ENCODE results near the gene DLG2.
"Not testable (repeated sequence)": the region's sequence is repeated elsewhere in the genome, so short reads cannot be mapped to it uniquely, and the experiment has no call there.

Gene DLG2

GRCh38 chr11:84313830-84314359 lies 1313.2 kb downstream of the DLG2 start:
- Histone ChIP-seq H3K27me3 (ENCODE audit: low read depth, low read length) (no peaks in the 10 kb centered on the region), H3K9me3 (ENCODE audit: insufficient read depth, low read length) (no peaks in the 10 kb centered on the region), H2AFZ (ENCODE audit: low read depth, low read length) (no peak overlapping the region), H3K4me2 (ENCODE audit: low read length) (no peak overlapping the region), H3K36me3 (replicated peaks; ENCODE audit: low read depth, low read length) (no peaks in the 10 kb centered on the region), H3K4me3 (ENCODE audit: low read length) (no peak overlapping the region), H3K4me1 (ENCODE audit: low read length) (no peaks in the 10 kb centered on the region), H3K9ac (ENCODE audit: low read length) (no peak overlapping the region), H3K79me2 (ENCODE audit: low read length) (no peaks in the 10 kb centered on the region), H3K27ac (ENCODE audit: low read length) (no peak overlapping the region), H4K20me1 (ENCODE audit: insufficient read depth, low read length) (no peaks in the 10 kb centered on the region)
- TF ChIP-seq CTCF (IDR thresholded peaks at IDR 0.05; ENCODE audit: low read depth, low read length): no peak
- TF ChIP-seq EZH2phosphoT487 (IDR thresholded peaks at IDR 0.05; ENCODE audit: low read depth): no peak

- Histone ChIP-seq H2AFZ (ENCODE audit: low read depth, low read length) (no peak overlapping the region), H4K20me1 (ENCODE audit: insufficient read depth, low read length) (no peaks in the 10 kb centered on the region), H3K4me1 (ENCODE audit: low read length) (no peaks in the 10 kb centered on the region), H3K9me3 (ENCODE audit: insufficient read depth, low read length) (no peaks in the 10 kb centered on the region), H3K27ac (ENCODE audit: low read length) (no peak overlapping the region), H3K4me3 (ENCODE audit: low read length) (no peak overlapping the region), H3K36me3 (replicated peaks; ENCODE audit: low read depth, low read length) (no peaks in the 10 kb centered on the region), H3K9ac (ENCODE audit: low read length) (no peak overlapping the region), H3K4me2 (ENCODE audit: low read length) (no peak overlapping the region), H3K27me3 (ENCODE audit: low read depth, low read length) (no peaks in the 10 kb centered on the region), H3K79me2 (ENCODE audit: low read length) (no peaks in the 10 kb centered on the region)
- TF ChIP-seq EZH2phosphoT487 (IDR thresholded peaks at IDR 0.05; ENCODE audit: low read depth) (no peak), CTCF (IDR thresholded peaks at IDR 0.05; ENCODE audit: low read depth, low read length) (no peak)
Observed at GRCh38 chr11:84310268-84310667, 1316.9 kb downstream of the DLG2 start.

- not testable (repeated sequence) for H3K9ac ChIP-seq (ENCODE audit: low read length); H3K27ac ChIP-seq (ENCODE audit: low read length); H3K9me3 ChIP-seq (ENCODE audit: insufficient read depth, low read length); H3K27me3 ChIP-seq (ENCODE audit: low read depth, low read length); H4K20me1 ChIP-seq (ENCODE audit: insufficient read depth, low read length); H2AFZ ChIP-seq (ENCODE audit: low read depth, low read length); H3K4me3 ChIP-seq (ENCODE audit: low read length); H3K4me2 ChIP-seq (ENCODE audit: low read length); H3K79me2 ChIP-seq (ENCODE audit: low read length); H3K36me3 ChIP-seq (replicated peaks; ENCODE audit: low read depth, low read length); H3K4me1 ChIP-seq (ENCODE audit: low read length)
Observed at GRCh38 chr11:84308491-84308890, 1318.7 kb downstream of the DLG2 start.

- H2AFZ ChIP-seq (ENCODE audit: low read depth, low read length): no peak overlapping the region
- TF ChIP-seq CTCF (IDR thresholded peaks at IDR 0.05; ENCODE audit: low read depth, low read length) (no peak), EZH2phosphoT487 (IDR thresholded peaks at IDR 0.05; ENCODE audit: low read depth) (no peak)
- H3K36me3 ChIP-seq (replicated peaks; ENCODE audit: low read depth, low read length): no peaks in the 10 kb centered on the region
- no peak overlapping the region for H3K9ac ChIP-seq (ENCODE audit: low read length)
- no peaks in the 10 kb centered on the region for H3K79me2 ChIP-seq (ENCODE audit: low read length)
- H3K9me3 ChIP-seq (ENCODE audit: insufficient read depth, low read length): no peaks in the 10 kb centered on the region
- no peaks in the 10 kb centered on the region for H4K20me1 ChIP-seq (ENCODE audit: insufficient read depth, low read length)
- peaks cover 7% of the 10 kb centered on the region; the same call in 1 of the 2 replicates for H3K4me1 ChIP-seq (ENCODE audit: low read length)
- no peak overlapping the region for H3K4me3 ChIP-seq (ENCODE audit: low read length)
- H3K27me3 ChIP-seq (ENCODE audit: low read depth, low read length): no peaks in the 10 kb centered on the region
- no peak overlapping the region for H3K27ac ChIP-seq (ENCODE audit: low read length)
- no peak overlapping the region for H3K4me2 ChIP-seq (ENCODE audit: low read length)
Observed at GRCh38 chr11:84300092-84300491, 1327.1 kb downstream of the DLG2 start.

- Histone ChIP-seq H3K36me3 (replicated peaks; ENCODE audit: low read depth, low read length) (no peaks in the 10 kb centered on the region), H3K27me3 (ENCODE audit: low read depth, low read length) (no peaks in the 10 kb centered on the region), H3K4me3 (ENCODE audit: low read length) (no peak overlapping the region), H3K4me1 (ENCODE audit: low read length) (peaks cover 10% of the 10 kb centered on the region; the same call in 1 of the 2 replicates), H4K20me1 (ENCODE audit: insufficient read depth, low read length) (no peaks in the 10 kb centered on the region), H3K79me2 (ENCODE audit: low read length) (no peaks in the 10 kb centered on the region), H2AFZ (ENCODE audit: low read depth, low read length) (no peak overlapping the region), H3K27ac (ENCODE audit: low read length) (no peak overlapping the region), H3K9ac (ENCODE audit: low read length) (no peak overlapping the region), H3K4me2 (ENCODE audit: low read length) (no peak overlapping the region), H3K9me3 (ENCODE audit: insufficient read depth, low read length) (no peaks in the 10 kb centered on the region)
- TF ChIP-seq EZH2phosphoT487 (IDR thresholded peaks at IDR 0.05; ENCODE audit: low read depth): no peak
- no peak for TF ChIP-seq CTCF (IDR thresholded peaks at IDR 0.05; ENCODE audit: low read depth, low read length)
Observed at GRCh38 chr11:84297570-84297969, 1329.6 kb downstream of the DLG2 start.
